Adrenal gland (tissue), 12 donors: ENCODE data around the gene SMTNL2. TPM values are rescaled to one million over a fixed set of nuclear protein-coding genes. Genes with fewer than 3 reads are reported as not detected.
A peak's percentile ranks its signal among the peaks of the same experiment; 100 is the strongest.

Source experiments
- DNase-seq, 7 donors: peaks; one replicate each; pipeline ENCODE4 v3.0.0-alpha.2; 2019 to 2020
- H3K27ac ChIP-seq, 5 donors: fragments of 200-600 bp; sonication (generic) in 4 of 5; 1 replicate in 3 of 5; 2 replicates in 2 of 5; pipeline versions ENCODE4 v1.5.1 to v1.8.0; 2016 to 2020; ENCODE audit warnings: mild to moderate bottlenecking in 1 of 5
- H3K27me3 ChIP-seq: fragments of 200-600 bp; 2 replicates; pipeline ENCODE4 v1.8.0; 2021
- H3K36me3 ChIP-seq, 2 donors: fragments of 200-600 bp; replicated peaks in 1 of 2; 1 replicate in 1 of 2; 2 replicates in 1 of 2; pipeline versions ENCODE4 v1.5.1 to v1.8.0; 2018 to 2022
- H3K4me1 ChIP-seq, 2 donors: fragments of 200-600 bp; replicated peaks in 1 of 2; 1 replicate in 1 of 2; 2 replicates in 1 of 2; pipeline versions ENCODE4 v1.5.1 to v1.8.0; 2018 to 2021
- H3K4me3 ChIP-seq, 4 donors: fragments of 200-600 bp; sonication (generic) in 3 of 4; one replicate each; pipeline ENCODE4 v1.5.1; 2016 to 2018
- H3K9me3 ChIP-seq, 3 donors: fragments of 200-600 bp; sonication (generic) in 1 of 3; replicated peaks in 1 of 3; 1 replicate in 2 of 3; 2 replicates in 1 of 3; pipeline versions ENCODE4 v1.5.1 to v1.8.0; 2016 to 2021
- CTCF ChIP-seq, 6 experiments: fragments of 450-650 bp in 4 of 6; fragments of 200-600 bp in 2 of 6; sonication (generic) in 1 of 6; IDR thresholded peaks; 1 replicate in 5 of 6; 2 replicates in 1 of 6; pipeline versions ENCODE4 v1.5.1 to v1.8.0; 2016 to 2021; ENCODE audit warnings: antibody characterized with exemption in 6 of 6, mild to moderate bottlenecking in 2 of 6, moderate library complexity in 1 of 6
- POLR2A ChIP-seq, 2 donors: fragments of 450-650 bp; IDR thresholded peaks; one replicate each; pipeline ENCODE4 v1.6.1; 2017; ENCODE audit warnings: antibody characterized with exemption in 2 of 2, mild to moderate bottlenecking in 2 of 2, moderate library complexity in 1 of 2
- WGBS, 4 donors: extraction: QIAGEN DNeasy Blood & Tissue Kit in 2 of 4; methylation state at CpG; one replicate each; pipeline versions ENCODE4 v1.1.5 to v1.1.7; 2013 to 2017; 5-methylcytosine and 5-hydroxymethylcytosine counted together
- intact Hi-C, 2 donors: fragments of 100-400 bp; cut with DNase I; formaldehyde crosslinking; loops; one replicate each; pipeline versions ENCODE4 v1.14.1 to v1.15.0; 2022 to 2023
- polyA plus RNA-seq, 3 donors: library from polyadenylated mRNA; stranded (reverse); fragments of 200-250 nt in 2 of 3; fragments of 350-450 nt in 1 of 3; fragmentation: Illumina TruSeq in 1 of 3; extraction: RNeasy Lipid Tissue Mini Kit (QIAGEN cat#74804) in 1 of 3; gene quantifications; one replicate each; pipeline ENCODE4 v1.2.3, GENCODE V29; 2013 to 2014
- total RNA-seq, 9 donors: library from RNA; depleted of rRNA in 4 of 9; stranded (reverse); fragments of >200 nt in 4 of 9; fragments of 120-200 nt in 1 of 9; fragmentation: NEBNext Ultra II Directional in 1 of 9; extraction: Animal tissue kit (Norgen Biotek cat#: 25700) in 1 of 9; gene quantifications; one replicate each; pipeline versions ENCODE4 v1.1.0 to v1.2.4, GENCODE V29; 2013 to 2023
- donor health status: healthy with polysubstance abuse.
- donor health status: Bipolar disorder and iron deficiency.
- donor health status: DM: yes; HTN: yes; CAD: no.
- donor health status: DM: no; HTN: no; CAD: no.
- donor health status: DM: no; HTN: no; CAD: no.
- donor health status: DM: yes; HTN: yes; CAD: no.

Gene SMTNL2
- total and polyA plus RNA-seq, 12 donors, result 0.11 to 0.94 (median 0.17) TPM; not detected in 5

- no peaks in the 10 kb centered on the region for H3K36me3 ChIP-seq
- no peaks in the 10 kb centered on the region for H3K9me3 ChIP-seq
- H3K4me3 ChIP-seq, result no peak overlapping the region
- intact Hi-C loops, result loop anchor here (2.0 to 5.0 kb wide), 2 partner anchors 53 to 55 kb away; no protein-coding TSS in a partner anchor
- no peak overlapping the region for H3K27ac ChIP-seq
- 69 to 94% (median 92%) methylated on average over 1 of the region's 1 CpG for WGBS, 4 donors
- peaks cover 0 to 6% of the 10 kb centered on the region in 2 donors for H3K4me1 ChIP-seq
- TF ChIP-seq POLR2A (IDR thresholded peaks at IDR 0.05), result no peak
- no peak for DNase-seq
- no peaks in the 10 kb centered on the region for H3K27me3 ChIP-seq
These were observed 14.7 kb upstream of the SMTNL2 start for GRCh38 chr17:4569591-4569990.

DNA sequence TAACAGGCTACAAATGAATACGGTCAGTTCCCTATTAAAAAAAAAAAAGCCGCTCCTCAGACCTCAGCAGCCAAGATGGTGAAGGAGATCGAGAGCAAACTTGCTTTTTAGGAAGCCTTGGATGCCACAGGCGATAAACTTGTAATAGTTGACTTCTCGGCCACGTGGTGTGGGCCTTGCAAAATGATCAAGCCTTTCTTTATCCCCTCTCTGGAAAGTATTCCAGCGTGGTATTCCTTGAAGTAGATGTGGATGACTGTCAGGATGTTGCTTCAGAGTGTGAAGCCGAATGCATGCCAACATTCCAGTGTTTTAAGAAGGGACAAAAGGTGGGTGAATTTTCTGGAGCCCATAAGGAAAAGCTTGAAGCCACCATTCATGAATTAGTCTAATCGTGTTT lies 12.2 kb upstream of the SMTNL2 start:
- no peak overlapping the region for H3K4me3 ChIP-seq
- intact Hi-C loops, result no loop called here
- H3K27me3 ChIP-seq, result no peaks in the 10 kb centered on the region
- 77 to 90% (median 81%) methylated on average over 9 of the region's 9 CpGs for WGBS, 4 donors
- H3K4me1 ChIP-seq, result no peaks in the 10 kb centered on the region
- no peaks in the 10 kb centered on the region for H3K9me3 ChIP-seq
- no peak overlapping the region for H3K27ac ChIP-seq
- DNase-seq, result no peak
- H3K36me3 ChIP-seq, result no peaks in the 10 kb centered on the region
- no peak for TF ChIP-seq POLR2A (IDR thresholded peaks at IDR 0.05)
- no peak for TF ChIP-seq CTCF (IDR thresholded peaks at IDR 0.05)

DNA sequence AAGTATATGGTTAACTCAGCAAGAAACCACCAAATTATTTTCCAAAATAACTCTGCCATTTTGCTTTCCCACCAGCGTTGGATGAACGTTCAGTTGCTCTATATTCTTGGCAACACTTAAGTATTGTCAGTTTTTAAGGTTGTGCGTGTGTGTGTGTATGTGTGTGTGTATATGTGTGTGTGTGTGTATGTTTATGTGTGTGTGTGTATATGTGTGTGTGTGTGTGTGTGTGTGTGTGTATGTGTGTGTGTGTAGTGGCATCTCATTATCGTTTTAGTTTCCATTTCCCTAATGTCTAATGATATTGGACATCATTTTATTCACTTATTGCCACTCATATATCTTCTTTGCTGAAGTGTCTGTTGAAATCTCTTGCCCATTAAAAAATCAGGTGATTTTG lies 11.2 kb upstream of the SMTNL2 start:
- DNase-seq, result no peak
- Histone ChIP-seq H3K4me3 (no peak overlapping the region), H3K27me3 (no peaks in the 10 kb centered on the region), H3K36me3 (no peaks in the 10 kb centered on the region), H3K27ac (no peak overlapping the region), H3K9me3 (no peaks in the 10 kb centered on the region), H3K4me1 (no peaks in the 10 kb centered on the region)
- no peak for TF ChIP-seq POLR2A (IDR thresholded peaks at IDR 0.05)
- TF ChIP-seq CTCF (IDR thresholded peaks at IDR 0.05), result no peak
- intact Hi-C loops, result no loop called here
- 70 to 78% (median 77%) methylated on average over 4 of the region's 4 CpGs for WGBS, 4 donors

DNA sequence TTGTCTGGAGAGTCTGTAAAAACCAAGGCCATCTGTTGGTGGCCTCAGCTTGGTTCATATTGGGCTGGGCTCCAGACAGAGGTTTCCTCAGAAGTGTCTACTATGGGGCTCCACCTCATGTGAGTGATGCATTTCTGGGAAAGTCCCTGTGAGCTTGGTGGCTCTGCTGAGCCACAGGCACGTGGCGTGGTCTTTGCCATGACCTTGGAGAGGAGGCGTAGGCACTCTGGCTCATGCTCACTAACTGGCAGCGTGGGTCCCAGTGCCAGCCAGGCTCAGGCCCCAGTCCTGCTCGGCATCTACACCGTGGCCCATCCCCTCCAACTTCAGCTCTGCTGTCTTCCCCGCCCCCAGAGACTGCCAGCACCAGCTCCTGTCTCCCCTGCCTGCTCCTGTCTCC lies 10.7 kb upstream of the SMTNL2 start:
- Histone ChIP-seq H3K4me3 (no peak overlapping the region), H3K27ac (peak overlapping the region in 1 of 5 donors; percentile 17), H3K27me3 (no peaks in the 10 kb centered on the region), H3K4me1 (no peaks in the 10 kb centered on the region), H3K36me3 (no peaks in the 10 kb centered on the region), H3K9me3 (no peaks in the 10 kb centered on the region)
- WGBS, 4 donors, result 31 to 55% (median 43%) methylated on average over 4 to 7 of the region's 7 CpGs
- DNase-seq, result peak; percentile 74 to 94 (median 89)
- no peak for TF ChIP-seq CTCF (IDR thresholded peaks at IDR 0.05)
- TF ChIP-seq POLR2A (IDR thresholded peaks at IDR 0.05), result no peak
- intact Hi-C loops, result no loop called here

GRCh38 chr17:4574448-4575045 lies 9.8 kb upstream of the SMTNL2 start:
- H3K36me3 ChIP-seq, result no peaks in the 10 kb centered on the region
- no peak for DNase-seq
- intact Hi-C loops, result no loop called here
- H3K9me3 ChIP-seq, result no peaks in the 10 kb centered on the region
- no peaks in the 10 kb centered on the region for H3K4me1 ChIP-seq
- no peak overlapping the region for H3K4me3 ChIP-seq
- TF ChIP-seq CTCF (IDR thresholded peaks at IDR 0.05), result no peak
- TF ChIP-seq POLR2A (IDR thresholded peaks at IDR 0.05), result no peak
- WGBS, 4 donors, result 94 to 99% (median 96%) methylated on average over 7 to 9 of the region's 9 CpGs
- no peak overlapping the region for H3K27ac ChIP-seq
- no peaks in the 10 kb centered on the region for H3K27me3 ChIP-seq
